Neural cell (in vitro differentiated cells): Measurements from ENCODE around the gene SLC37A2. TPM values are rescaled to one million over a fixed set of nuclear protein-coding genes. Genes with fewer than 3 reads are reported as not detected.
"Not testable (repeated sequence)": the region's sequence is repeated elsewhere in the genome, so short reads cannot be mapped to it uniquely, and the experiment has no call there.

Experiments
- H2AFZ ChIP-seq: fragments of 200-600, 300-800 bp; sonication (generic), shearing (Covaris generic); 2 replicates; pipeline ENCODE4 v1.6.0; 2014; ENCODE audit warnings: low read depth, mild to moderate bottlenecking, antibody characterized with exemption, low read length, moderate library complexity
- H3F3A ChIP-seq: fragments of 200-600 bp; shearing (Covaris generic); 2 replicates; pipeline ENCODE4 v1.6.1; 2016; ENCODE audit warnings: mild to moderate bottlenecking, moderate library complexity, mixed read lengths, antibody characterized with exemption, low read length; ENCODE audit not compliant: insufficient read depth, poor library complexity, severe bottlenecking
- H3K27ac ChIP-seq: fragments of 200-600, 300-800 bp; sonication (generic), shearing (Covaris generic); 2 replicates; pipeline ENCODE4 v1.5.1; 2014; ENCODE audit warnings: mild to moderate bottlenecking, low read length, moderate library complexity
- H3K27me3 ChIP-seq: fragments of 300-800, 200-600 bp; sonication (generic), shearing (Covaris generic); 2 replicates; pipeline ENCODE4 v1.6.0; 2014; ENCODE audit warnings: mild to moderate bottlenecking, low read depth, low read length, moderate library complexity; ENCODE audit not compliant: insufficient read depth
- H3K36me3 ChIP-seq: fragments of 300-800, 200-600 bp; sonication (generic), shearing (Covaris generic); 2 replicates; pipeline ENCODE4 v1.5.1; 2014; ENCODE audit warnings: mild to moderate bottlenecking, antibody characterized with exemption, low read length, moderate library complexity; ENCODE audit not compliant: insufficient read depth
- H3K4me2 ChIP-seq: fragments of 300-800, 200-600 bp; sonication (generic), shearing (Covaris generic); 2 replicates; pipeline ENCODE4 v1.6.0; 2014; ENCODE audit warnings: mild to moderate bottlenecking, low read length
- H3K4me3 ChIP-seq: fragments of 300-800, 200-600 bp; sonication (generic), shearing (Covaris generic); 2 replicates; pipeline ENCODE4 v1.5.1; 2014; ENCODE audit warnings: mild to moderate bottlenecking, low read length, moderate library complexity
- H3K79me2 ChIP-seq: fragments of 200-600 bp; shearing (Covaris generic); replicated peaks from 2 replicates; pipeline ENCODE4 v1.6.0; 2014; ENCODE audit warnings: mild to moderate bottlenecking, low read length, moderate library complexity; ENCODE audit not compliant: insufficient read depth
- H3K9ac ChIP-seq: fragments of 300-800, 200-600 bp; sonication (generic), shearing (Covaris generic); 2 replicates; pipeline ENCODE4 v1.6.1; 2016; ENCODE audit warnings: mild to moderate bottlenecking, low read length, mixed read lengths
- H3K9me2 ChIP-seq: fragments of 200-600 bp; shearing (Covaris generic); 2 replicates; pipeline ENCODE4 v1.6.1; 2016; ENCODE audit warnings: mild to moderate bottlenecking, low read length, mixed read lengths; ENCODE audit not compliant: insufficient read depth
- H3K9me3 ChIP-seq: fragments of 200-600, 300-800 bp; sonication (generic), shearing (Covaris generic); 2 replicates; pipeline ENCODE4 v1.6.1; 2016; ENCODE audit warnings: mild to moderate bottlenecking, mixed run types, low read length, moderate library complexity, mixed read lengths
- H4K20me1 ChIP-seq: fragments of 200-600 bp; shearing (Covaris generic); 2 replicates; pipeline ENCODE4 v1.6.1; 2016; ENCODE audit warnings: mild to moderate bottlenecking, mixed run types; ENCODE audit not compliant: insufficient read depth
- CTCF ChIP-seq: fragments of 450-650 bp; IDR thresholded peaks from 2 replicates; pipeline ENCODE4 v1.5.1; 2014; ENCODE audit warnings: antibody characterized with exemption, mild to moderate bottlenecking, moderate library complexity; ENCODE audit not compliant: poor library complexity, severe bottlenecking
- EP300 ChIP-seq: fragments of 450-650 bp; conservative IDR thresholded peaks from 2 replicates; pipeline ENCODE4 v1.6.1; 2014; ENCODE audit warnings: antibody characterized with exemption, mild to moderate bottlenecking, moderate library complexity; ENCODE audit not compliant: poor library complexity, severe bottlenecking
- EZH2 ChIP-seq: fragments of 200-600, 300-800 bp; shearing (Covaris generic), sonication (generic); IDR thresholded peaks from 2 replicates; pipeline ENCODE4 v1.6.1; 2014; ENCODE audit warnings: antibody characterized with exemption, low read length, borderline replicate concordance, mild to moderate bottlenecking; ENCODE audit not compliant: insufficient read depth, poor library complexity, severe bottlenecking
- MXI1 ChIP-seq: fragments of 450-650 bp; conservative IDR thresholded peaks from 2 replicates; pipeline ENCODE4 v1.6.1; 2014; ENCODE audit warnings: antibody characterized with exemption, mild to moderate bottlenecking; ENCODE audit not compliant: poor library complexity, severe bottlenecking
- POLR2AphosphoS5 ChIP-seq: IDR thresholded peaks from 2 replicates; pipeline ENCODE4 v1.6.1; 2012
- RAD21 ChIP-seq: fragments of 450-650 bp; conservative IDR thresholded peaks from 2 replicates; pipeline ENCODE4 v1.6.1; 2014; ENCODE audit warnings: antibody characterized with exemption, mild to moderate bottlenecking, moderate library complexity
- REST ChIP-seq: IDR thresholded peaks from 2 replicates; pipeline ENCODE4 v1.6.1; 2012; ENCODE audit warnings: borderline replicate concordance
- SMC3 ChIP-seq: fragments of 450-650 bp; conservative IDR thresholded peaks from 2 replicates; pipeline ENCODE4 v1.6.1; 2014; ENCODE audit warnings: antibody characterized with exemption, mild to moderate bottlenecking, moderate library complexity; ENCODE audit not compliant: poor library complexity
- TAF1 ChIP-seq: IDR thresholded peaks from 2 replicates; pipeline ENCODE4 v1.6.1; 2012; ENCODE audit warnings: low read depth
- polyA plus RNA-seq: library from polyadenylated mRNA; depleted of rRNA; stranded (reverse); fragments of >200 nt; gene quantifications from 2 replicates; pipeline ENCODE4 v1.2.3, GENCODE V29; 2014

SLC37A2 gene
- polyA plus RNA-seq, 1 donor from 2014 or later = 0.12 TPM

GRCh38 chr11:125088123-125088522 is 25.0 kb downstream of the SLC37A2 start:
- Histone ChIP-seq H3K9me3 (no peaks in the 10 kb centered on the region), H3K9me2 (no peaks in the 10 kb centered on the region), H3K9ac (no peak overlapping the region), H3K4me3 (no peak overlapping the region), H4K20me1 (no peaks in the 10 kb centered on the region), H3K4me2 (no peak overlapping the region), H3K79me2 (no peaks in the 10 kb centered on the region), H3K27ac (no peak overlapping the region), H3K36me3 (no peaks in the 10 kb centered on the region), H3K27me3 (no peaks in the 10 kb centered on the region), H3F3A (no peaks in the 10 kb centered on the region), H2AFZ (no peak overlapping the region)
- TF ChIP-seq MXI1 (no peak), CTCF (no peak), REST (no peak), POLR2AphosphoS5 (no peak), EP300 (no peak), EZH2 (no peak), SMC3 (no peak), TAF1 (no peak), RAD21 (no peak)

GRCh38 chr11:125088576-125089455 is 25.7 kb downstream of the SLC37A2 start:
- no peak overlapping the region for H3K4me3 ChIP-seq
- no peaks in the 10 kb centered on the region for H3K36me3 ChIP-seq
- no peaks in the 10 kb centered on the region for H3K9me3 ChIP-seq
- no peaks in the 10 kb centered on the region for H3K27me3 ChIP-seq
- no peak overlapping the region for H3K9ac ChIP-seq
- H3K79me2 ChIP-seq = no peaks in the 10 kb centered on the region
- no peak overlapping the region for H2AFZ ChIP-seq
- no peaks in the 10 kb centered on the region for H4K20me1 ChIP-seq
- no peak for TF ChIP-seq CTCF
- no peak overlapping the region for H3K27ac ChIP-seq
- no peak overlapping the region for H3K4me2 ChIP-seq
- H3K9me2 ChIP-seq = no peaks in the 10 kb centered on the region
- no peaks in the 10 kb centered on the region for H3F3A ChIP-seq

GRCh38 chr11:125089481-125089880 is 26.4 kb downstream of the SLC37A2 start:
- H3K27me3 ChIP-seq, H3F3A ChIP-seq, H3K27ac ChIP-seq, H3K4me3 ChIP-seq, H2AFZ ChIP-seq, H3K4me2 ChIP-seq, H3K9ac ChIP-seq, H3K9me2 ChIP-seq, H3K79me2 ChIP-seq, H3K36me3 ChIP-seq, H3K9me3 ChIP-seq, H4K20me1 ChIP-seq: not testable (repeated sequence)

GRCh38 chr11:125090151-125090550 is 27.0 kb downstream of the SLC37A2 start:
- H3K36me3 ChIP-seq, H2AFZ ChIP-seq, H3K27me3 ChIP-seq, H3K4me3 ChIP-seq, H4K20me1 ChIP-seq, H3K79me2 ChIP-seq, H3K9me2 ChIP-seq, H3K9ac ChIP-seq, H3K9me3 ChIP-seq, H3K4me2 ChIP-seq, H3F3A ChIP-seq, H3K27ac ChIP-seq: not testable (repeated sequence)
